ENCODE data around the gene MAP3K2.

DNA sequence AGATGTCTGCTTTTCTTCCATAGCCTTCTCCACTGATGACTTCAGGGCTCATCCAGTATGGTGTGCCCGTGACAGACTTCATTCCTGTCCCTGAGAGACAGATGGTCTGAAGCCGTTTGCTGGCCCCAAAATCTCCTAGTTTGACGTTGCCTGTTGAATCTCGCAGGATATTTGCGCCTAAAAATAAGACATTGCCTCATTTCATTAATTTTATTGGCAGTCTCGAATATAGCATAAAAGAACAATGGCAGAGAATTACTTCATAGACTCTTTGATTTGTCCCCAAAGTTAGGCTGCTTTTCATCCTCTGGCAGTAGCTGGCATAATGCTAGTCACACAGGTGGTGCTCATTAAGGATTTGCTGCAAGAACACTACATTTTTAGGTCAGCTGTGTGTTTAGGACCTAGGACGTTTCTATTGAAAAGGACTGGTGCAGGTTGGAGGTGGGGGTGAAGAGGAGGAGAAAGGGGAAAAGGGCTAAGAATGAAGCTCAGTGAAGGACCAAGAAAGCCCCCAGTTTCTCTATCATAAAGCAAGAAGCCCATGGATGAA, 79.1 kb downstream of the MAP3K2 start:
- TF ChIP-seq, protein P1, sequence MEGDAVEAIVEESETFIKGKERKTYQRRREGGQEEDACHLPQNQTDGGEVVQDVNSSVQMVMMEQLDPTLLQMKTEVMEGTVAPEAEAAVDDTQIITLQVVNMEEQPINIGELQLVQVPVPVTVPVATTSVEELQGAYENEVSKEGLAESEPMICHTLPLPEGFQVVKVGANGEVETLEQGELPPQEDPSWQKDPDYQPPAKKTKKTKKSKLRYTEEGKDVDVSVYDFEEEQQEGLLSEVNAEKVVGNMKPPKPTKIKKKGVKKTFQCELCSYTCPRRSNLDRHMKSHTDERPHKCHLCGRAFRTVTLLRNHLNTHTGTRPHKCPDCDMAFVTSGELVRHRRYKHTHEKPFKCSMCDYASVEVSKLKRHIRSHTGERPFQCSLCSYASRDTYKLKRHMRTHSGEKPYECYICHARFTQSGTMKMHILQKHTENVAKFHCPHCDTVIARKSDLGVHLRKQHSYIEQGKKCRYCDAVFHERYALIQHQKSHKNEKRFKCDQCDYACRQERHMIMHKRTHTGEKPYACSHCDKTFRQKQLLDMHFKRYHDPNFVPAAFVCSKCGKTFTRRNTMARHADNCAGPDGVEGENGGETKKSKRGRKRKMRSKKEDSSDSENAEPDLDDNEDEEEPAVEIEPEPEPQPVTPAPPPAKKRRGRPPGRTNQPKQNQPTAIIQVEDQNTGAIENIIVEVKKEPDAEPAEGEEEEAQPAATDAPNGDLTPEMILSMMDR (conservative IDR thresholded peaks at IDR 0.05; ENCODE audit: low read length) = no peak
- TF ChIP-seq EZH2phosphoT487 (IDR thresholded peaks at IDR 0.05; ENCODE audit: borderline replicate concordance) = no peak

Data from Loucy (cell line).